Lower leg skin (tissue), 4 donors: ENCODE results near the gene HNF4A. TPM values are rescaled to one million over a fixed set of nuclear protein-coding genes. Genes with fewer than 3 reads are reported as not detected.

Source experiments
- DNase-seq, 2 donors: peaks; one replicate each; pipeline ENCODE4 v3.0.0-alpha.2; 2019; ENCODE audit warnings: low spot score in 2 of 2
- H3K4me3 ChIP-seq: fragments of 200-600 bp; sonication (generic); 2 replicates; pipeline ENCODE4 v1.5.1; 2017; ENCODE audit warnings: mild to moderate bottlenecking, low read depth; ENCODE audit not compliant: poor library complexity, severe bottlenecking
- CTCF ChIP-seq, 3 donors: fragments of 450-650 bp; IDR thresholded peaks; one replicate each; pipeline ENCODE4 v1.5.1; 2016; ENCODE audit warnings: antibody characterized with exemption in 3 of 3, mild to moderate bottlenecking in 3 of 3, moderate library complexity in 2 of 3
- POLR2A ChIP-seq, 2 donors: fragments of 450-650 bp; IDR thresholded peaks; one replicate each; pipeline ENCODE4 v1.6.1; 2016 to 2017; ENCODE audit warnings: antibody characterized with exemption in 2 of 2, mild to moderate bottlenecking in 1 of 2, moderate library complexity in 1 of 2
- WGBS, 2 donors: methylation state at CpG; one replicate each; pipeline ENCODE4 v1.1.5; 2018; 5-methylcytosine and 5-hydroxymethylcytosine counted together
- intact Hi-C: fragments of 100-400 bp; cut with DNase I; formaldehyde crosslinking; loops from one replicate; pipeline ENCODE4 v1.15.0; 2023; ENCODE audit warnings: low total_unique reads
- total RNA-seq, 4 donors: library from RNA; depleted of rRNA; stranded (reverse); fragments of >200 nt; gene quantifications; one replicate each; pipeline ENCODE4 v1.1.0, GENCODE V29; 2016

The HNF4A gene
- total RNA-seq, 4 donors from 2014 or later, result not detected

- TF ChIP-seq CTCF (IDR thresholded peaks at IDR 0.05) (no peak), POLR2A (IDR thresholded peaks at IDR 0.05) (no peak)
- 69% methylated on average over 6 of the region's 6 CpGs for WGBS, 2 donors
- H3K4me3 ChIP-seq, result no peak overlapping the region
- intact Hi-C loops, result no loop called here
- no peak for DNase-seq
Observed at GRCh38 chr20:44461142-44461802, 105.8 kb downstream of the HNF4A start.

- no peak overlapping the region for H3K4me3 ChIP-seq
- WGBS, 2 donors, result 74 to 78% methylated on average over 5 of the region's 5 CpGs
- intact Hi-C loops, result no loop called here
- DNase-seq, result no peak
- TF ChIP-seq CTCF (IDR thresholded peaks at IDR 0.05) (no peak), POLR2A (IDR thresholded peaks at IDR 0.05) (no peak)
Observed at GRCh38 chr20:44461803-44462174, 106.3 kb downstream of the HNF4A start.

- 66 to 71% methylated on average over 5 of the region's 5 CpGs for WGBS, 2 donors
- DNase-seq, result no peak
- intact Hi-C loops, result no loop called here
- no peak overlapping the region for H3K4me3 ChIP-seq
- TF ChIP-seq POLR2A (IDR thresholded peaks at IDR 0.05) (no peak), CTCF (IDR thresholded peaks at IDR 0.05) (no peak)
Observed at GRCh38 chr20:44463466-44463865, 108.0 kb downstream of the HNF4A start.

GRCh38 chr20:44464514-44464913, 109.0 kb downstream of the HNF4A start:
- TF ChIP-seq POLR2A (IDR thresholded peaks at IDR 0.05), result no peak
- no peak for TF ChIP-seq CTCF (IDR thresholded peaks at IDR 0.05)
- intact Hi-C loops, result no loop called here
- DNase-seq, result no peak
- no peak overlapping the region for H3K4me3 ChIP-seq
- 83 to 88% methylated on average over 3 of the region's 3 CpGs for WGBS, 2 donors

- no peak for DNase-seq
- no peak overlapping the region for H3K4me3 ChIP-seq
- intact Hi-C loops, result no loop called here
- WGBS, 2 donors, result 45 to 53% methylated on average over 3 of the region's 3 CpGs
- no peak for TF ChIP-seq POLR2A (IDR thresholded peaks at IDR 0.05)
- no peak for TF ChIP-seq CTCF (IDR thresholded peaks at IDR 0.05)
Observed at GRCh38 chr20:44465001-44465560, 109.6 kb downstream of the HNF4A start.
